Neuronal stem cell (in vitro differentiated cells): Measurements from ENCODE around the gene CREB5.

ENCODE experiments used
- DNase-seq: peaks from one replicate; pipeline ENCODE4 v3.0.0-alpha.2; 2013; ENCODE audit warnings: low spot score
- H2AFZ ChIP-seq: one replicate; pipeline ENCODE4 v1.6.1; 2013; ENCODE audit warnings: mild to moderate bottlenecking, low read length, inconsistent platforms
- H2AK5ac ChIP-seq: 2 replicates; pipeline ENCODE4 v1.6.1; 2013; ENCODE audit warnings: low read depth, mild to moderate bottlenecking, inconsistent platforms, low read length, moderate library complexity, mixed read lengths
- H2BK120ac ChIP-seq: 2 replicates; pipeline ENCODE4 v1.6.1; 2013; ENCODE audit warnings: low read depth, mild to moderate bottlenecking, inconsistent platforms, low read length, moderate library complexity, mixed read lengths
- H2BK12ac ChIP-seq: one replicate; pipeline ENCODE4 v1.6.1; 2013; ENCODE audit warnings: low read length, inconsistent platforms
- H2BK15ac ChIP-seq: 2 replicates; pipeline ENCODE4 v1.6.1; 2013; ENCODE audit warnings: mild to moderate bottlenecking, low read length, inconsistent platforms, mixed read lengths
- H2BK5ac ChIP-seq: one replicate; pipeline ENCODE4 v1.6.1; 2013; ENCODE audit warnings: inconsistent platforms, mild to moderate bottlenecking, low read length, moderate library complexity
- H3K14ac ChIP-seq: one replicate; pipeline ENCODE4 v1.6.1; 2013; ENCODE audit warnings: low read length, inconsistent platforms
- H3K18ac ChIP-seq: 2 replicates; pipeline ENCODE4 v1.6.1; 2013; ENCODE audit warnings: low read length, inconsistent platforms
- H3K23ac ChIP-seq: 2 replicates; pipeline ENCODE4 v1.6.1; 2013; ENCODE audit warnings: low read depth, mild to moderate bottlenecking, mixed read lengths, low read length, inconsistent platforms; ENCODE audit not compliant: poor library complexity
- H3K27ac ChIP-seq: replicated peaks from 3 replicates; pipeline ENCODE4 v1.5.1; 2013; ENCODE audit warnings: low read length, inconsistent platforms
- H3K27me3 ChIP-seq, 3 experiments: 2 replicates each; pipeline ENCODE4 v1.6.1; 2013; ENCODE audit warnings: low read length in 3 of 3, mild to moderate bottlenecking in 2 of 3, inconsistent platforms in 1 of 3, low read depth in 1 of 3, mixed read lengths in 1 of 3, moderate library complexity in 1 of 3; ENCODE audit not compliant: control insufficient read depth in 3 of 3, insufficient read depth in 3 of 3
- H3K36me3 ChIP-seq, 2 donors: replicated peaks in 1 of 2; 2 replicates each; pipeline ENCODE4 v1.6.1; 2013; ENCODE audit warnings: low read length in 2 of 2; ENCODE audit not compliant: control insufficient read depth in 2 of 2, insufficient read depth in 2 of 2
- H3K4ac ChIP-seq: 2 replicates; pipeline ENCODE4 v1.6.1; 2013; ENCODE audit warnings: inconsistent platforms, mild to moderate bottlenecking, low read length, moderate library complexity
- H3K4me1 ChIP-seq, 2 donors: 1 replicate in 1 of 2; 2 replicates in 1 of 2; pipeline ENCODE4 v1.6.1; 2013; ENCODE audit warnings: low read length in 2 of 2, low read depth in 1 of 2; ENCODE audit not compliant: control insufficient read depth in 2 of 2, insufficient read depth in 1 of 2
- H3K4me2 ChIP-seq: one replicate; pipeline ENCODE4 v1.6.1; 2013; ENCODE audit warnings: mild to moderate bottlenecking, low read length, inconsistent platforms; ENCODE audit not compliant: insufficient read depth, poor library complexity, severe bottlenecking
- H3K4me3 ChIP-seq, 2 donors: 2 replicates each; pipeline ENCODE4 v1.5.1; 2013; ENCODE audit warnings: low read length in 2 of 2, mild to moderate bottlenecking in 2 of 2, inconsistent platforms in 1 of 2, moderate library complexity in 1 of 2
- H3K79me1 ChIP-seq: one replicate; pipeline ENCODE4 v1.6.1; 2013; ENCODE audit warnings: low read depth, mild to moderate bottlenecking, inconsistent platforms, low read length, moderate library complexity
- H3K9ac ChIP-seq: one replicate; pipeline ENCODE4 v1.6.1; 2013; ENCODE audit warnings: mild to moderate bottlenecking, low read depth, low read length, inconsistent platforms; ENCODE audit not compliant: poor library complexity
- H3K9me3 ChIP-seq, 2 donors: replicated peaks in 1 of 2; 2 replicates each; pipeline versions ENCODE3 to v1.6.1; 2013; ENCODE audit warnings: low read length in 2 of 2, mild to moderate bottlenecking in 2 of 2, inconsistent platforms in 1 of 2, low read depth in 1 of 2, mixed read lengths in 1 of 2, moderate library complexity in 1 of 2; ENCODE audit not compliant: control insufficient read depth in 2 of 2, insufficient read depth in 1 of 2
- H4K8ac ChIP-seq: one replicate; pipeline ENCODE4 v1.6.1; 2013; ENCODE audit warnings: low read depth, mild to moderate bottlenecking, inconsistent platforms, low read length, moderate library complexity
- H4K91ac ChIP-seq: one replicate; pipeline ENCODE4 v1.6.1; 2013; ENCODE audit warnings: low read length, low read depth, mild to moderate bottlenecking, inconsistent platforms; ENCODE audit not compliant: poor library complexity
- WGBS, 2 donors: extraction: QIAGEN DNeasy Blood & Tissue Kit; methylation state at CpG; one replicate each; pipeline ENCODE4 v1.1.7; 2013; ENCODE audit warnings: missing lambda C conversion rate in 2 of 2, mixed read lengths in 1 of 2; ENCODE audit not compliant: insufficient read length in 2 of 2, insufficient replicate concordance in 1 of 2; ENCODE audit errors: extremely low coverage in 2 of 2; 5-methylcytosine and 5-hydroxymethylcytosine counted together

Gene CREB5

GRCh38 chr7:28733035-28733434, 320.7 kb downstream of the CREB5 start:
- Histone ChIP-seq H3K23ac (no peak overlapping the region), H2BK5ac (no peak overlapping the region), H3K18ac (peak overlapping the region; percentile 44), H4K91ac (no peak overlapping the region), H3K9ac (no peak overlapping the region), H3K14ac (no peak overlapping the region), H4K8ac (no peak overlapping the region), H2BK15ac (no peak overlapping the region), H3K79me1 (no peaks in the 10 kb centered on the region), H3K4me1 (peaks cover 17 to 28% of the 10 kb centered on the region in 2 donors), H2AFZ (no peak overlapping the region), H3K4ac (no peak overlapping the region), H3K4me2 (no peak overlapping the region), H3K4me3 (no peak overlapping the region), H3K27me3 (no peaks in the 10 kb centered on the region), H2BK120ac (no peak overlapping the region), H3K9me3 (peaks cover 0 to 9% of the 10 kb centered on the region in 2 donors), H2BK12ac (no peak overlapping the region), H3K27ac (no peak overlapping the region), H3K36me3 (peaks cover 0 to 8% of the 10 kb centered on the region in 2 donors), H2AK5ac (no peak overlapping the region)
- WGBS, 2 donors, result no CpG with 5 or more reads among the region's 2 CpGs
- no peak for DNase-seq

GRCh38 chr7:28738412-28738811, 326.1 kb downstream of the CREB5 start:
- Histone ChIP-seq H3K4ac (no peak overlapping the region), H3K4me3 (no peak overlapping the region), H4K8ac (no peak overlapping the region), H2BK5ac (no peak overlapping the region), H2AK5ac (no peak overlapping the region), H3K18ac (no peak overlapping the region), H4K91ac (no peak overlapping the region), H3K27ac (no peak overlapping the region), H3K9me3 (peaks cover 0 to under 1% of the 10 kb centered on the region in 2 donors), H3K23ac (no peak overlapping the region), H3K4me2 (no peak overlapping the region), H3K4me1 (peaks cover 9 to 10% of the 10 kb centered on the region in 2 donors), H2BK12ac (no peak overlapping the region), H3K79me1 (no peaks in the 10 kb centered on the region), H2AFZ (no peak overlapping the region), H2BK120ac (no peak overlapping the region), H3K9ac (no peak overlapping the region), H2BK15ac (no peak overlapping the region), H3K36me3 (no peaks in the 10 kb centered on the region), H3K27me3 (no peaks in the 10 kb centered on the region), H3K14ac (no peak overlapping the region)
- no peak for DNase-seq
- no CpG with 5 or more reads among the region's 5 CpGs for WGBS, 2 donors

- H3K27me3 ChIP-seq, result no peaks in the 10 kb centered on the region
- H3K23ac ChIP-seq, result no peak overlapping the region
- H3K4me1 ChIP-seq, result peaks cover 9% of the 10 kb centered on the region in 2 donors
- no peaks in the 10 kb centered on the region for H3K36me3 ChIP-seq
- WGBS, 2 donors, result no CpG with 5 or more reads among the region's 3 CpGs
- H4K8ac ChIP-seq, result no peak overlapping the region
- no peak overlapping the region for H3K4ac ChIP-seq
- H3K9me3 ChIP-seq, result no peaks in the 10 kb centered on the region
- no peak overlapping the region for H2BK15ac ChIP-seq
- H3K9ac ChIP-seq, result no peak overlapping the region
- no peak overlapping the region for H3K18ac ChIP-seq
- no peak overlapping the region for H4K91ac ChIP-seq
- no peak overlapping the region for H3K4me2 ChIP-seq
- no peak overlapping the region for H2AK5ac ChIP-seq
- H2BK12ac ChIP-seq, result no peak overlapping the region
- H3K79me1 ChIP-seq, result no peaks in the 10 kb centered on the region
- H3K14ac ChIP-seq, result no peak overlapping the region
- no peak overlapping the region for H2AFZ ChIP-seq
- DNase-seq, result no peak
- no peak overlapping the region for H2BK120ac ChIP-seq
- no peak overlapping the region for H3K27ac ChIP-seq
- no peak overlapping the region for H2BK5ac ChIP-seq
- no peak overlapping the region for H3K4me3 ChIP-seq
Measured at GRCh38 chr7:28739128-28739527, 326.8 kb downstream of the CREB5 start.

- no peak overlapping the region for H3K23ac ChIP-seq
- H2BK120ac ChIP-seq, result no peak overlapping the region
- peak overlapping the region; percentile 32 for H3K4me2 ChIP-seq
- peak overlapping the region; percentile 62 for H3K27ac ChIP-seq
- no peaks in the 10 kb centered on the region for H3K79me1 ChIP-seq
- H3K9ac ChIP-seq, result no peak overlapping the region
- H2BK12ac ChIP-seq, result no peak overlapping the region
- H2AFZ ChIP-seq, result no peak overlapping the region
- H3K4ac ChIP-seq, result no peak overlapping the region
- WGBS, 2 donors, result no CpG with 5 or more reads among the region's 5 CpGs
- H4K91ac ChIP-seq, result no peak overlapping the region
- H2BK5ac ChIP-seq, result no peak overlapping the region
- no peak overlapping the region for H2BK15ac ChIP-seq
- no peaks in the 10 kb centered on the region for H3K9me3 ChIP-seq
- no peak overlapping the region for H2AK5ac ChIP-seq
- peak; percentile 52 for DNase-seq
- no peak overlapping the region for H3K4me3 ChIP-seq
- H3K36me3 ChIP-seq, result no peaks in the 10 kb centered on the region
- peaks cover 9% of the 10 kb centered on the region in 2 donors for H3K4me1 ChIP-seq
- no peak overlapping the region for H4K8ac ChIP-seq
- H3K18ac ChIP-seq, result no peak overlapping the region
- H3K14ac ChIP-seq, result no peak overlapping the region
- H3K27me3 ChIP-seq, result no peaks in the 10 kb centered on the region
Measured at GRCh38 chr7:28739826-28740225, 327.5 kb downstream of the CREB5 start.
